GM19452 (cell line): ENCODE data around the gene KIF4A.

Experiments used
- ATAC-seq: cut with Tn5 transposase; IDR thresholded peaks from one replicate; pipeline ENCODE4 v1.9.1; 2021; ENCODE audit not compliant: unreplicated experiment

Gene KIF4A

GRCh38 chrX:70437921-70438665, 148.2 kb downstream of the KIF4A start:
- no peak for ATAC-seq

DNA sequence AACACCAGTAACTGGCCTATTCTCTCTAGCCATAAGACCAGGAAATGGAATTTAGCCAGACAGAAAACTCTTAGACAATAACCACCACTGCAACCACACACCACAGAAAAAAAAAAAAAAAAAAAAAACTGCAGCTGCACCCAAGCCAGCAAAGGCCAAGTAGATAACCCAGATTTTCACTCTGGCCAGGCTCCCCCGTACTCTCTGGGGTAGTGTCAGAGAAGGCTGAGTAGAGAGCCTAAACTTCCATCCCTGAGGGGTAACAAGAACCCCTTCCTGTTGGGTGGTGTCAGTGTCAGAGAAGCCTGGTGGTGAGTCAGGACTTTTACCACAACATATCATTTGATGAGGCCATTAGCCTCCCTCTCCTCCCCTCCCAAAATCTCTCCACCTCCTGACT, 149.1 kb downstream of the KIF4A start:
- no peak for ATAC-seq

DNA sequence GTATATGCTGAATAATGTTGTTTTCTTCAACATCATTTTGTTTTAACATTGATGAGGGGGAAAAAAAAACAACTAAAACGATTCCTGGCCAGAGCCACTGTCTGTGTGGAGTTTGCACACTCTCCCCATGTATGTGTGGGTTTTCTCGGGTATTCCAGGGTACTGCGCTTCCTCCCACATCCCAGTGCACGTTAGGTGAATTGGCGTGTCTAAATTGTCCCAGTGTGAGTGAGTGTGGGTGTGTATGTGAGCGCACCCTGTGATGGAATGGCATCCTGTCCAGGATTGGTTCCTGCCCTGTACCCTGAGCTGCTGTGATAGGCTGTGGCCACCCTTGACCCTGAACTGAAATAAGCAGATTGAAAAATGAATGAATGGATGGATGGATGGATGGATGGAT, 152.3 kb downstream of the KIF4A start:
- ATAC-seq: no peak

GRCh38 chrX:70444326-70444945, 154.5 kb downstream of the KIF4A start, which contains the start of gene DLG3:
DLG3 (plus strand) TSS chrX:70444835; CDS start chrX:70445202, 367 bp downstream.
- no peak for ATAC-seq

GRCh38 chrX:70444946-70445656, 155.2 kb downstream of the KIF4A start:
- no peak for ATAC-seq

GRCh38 chrX:70445951-70446350, 156.0 kb downstream of the KIF4A start:
- ATAC-seq: no peak

GRCh38 chrX:70446380-70447350, 156.8 kb downstream of the KIF4A start:
- no peak for ATAC-seq

DNA sequence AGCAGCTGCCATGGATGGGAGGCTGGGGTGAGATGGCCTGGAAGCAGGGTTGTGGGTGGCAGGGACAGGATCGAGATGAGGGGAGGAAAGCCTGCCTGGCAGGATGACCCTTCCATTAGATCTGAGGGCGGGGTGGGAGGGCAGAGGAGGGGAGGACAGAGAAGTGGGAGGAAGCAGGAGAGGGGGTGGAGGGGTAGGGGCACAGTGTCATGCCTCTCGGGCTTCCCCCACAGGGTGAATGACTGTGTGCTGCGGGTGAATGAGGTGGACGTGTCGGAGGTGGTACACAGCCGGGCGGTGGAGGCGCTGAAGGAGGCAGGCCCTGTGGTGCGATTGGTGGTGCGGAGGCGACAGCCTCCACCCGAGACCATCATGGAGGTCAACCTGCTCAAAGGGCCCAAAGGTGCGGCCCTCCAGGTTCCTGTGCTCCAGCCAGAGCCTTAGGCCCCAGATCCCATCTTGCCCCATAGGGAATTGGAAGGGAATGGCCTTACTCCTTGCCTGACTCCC, 159.6 kb downstream of the KIF4A start:
- ATAC-seq: no peak

- ATAC-seq: peak; percentile 39
Measured at GRCh38 chrX:70452143-70452733, 162.3 kb downstream of the KIF4A start.

GRCh38 chrX:70453024-70453618, 163.2 kb downstream of the KIF4A start:
- ATAC-seq: no peak

- ATAC-seq: peak; percentile 54
Measured at GRCh38 chrX:70454441-70455365, 164.8 kb downstream of the KIF4A start.

- peak; percentile 23 for ATAC-seq
Measured at GRCh38 chrX:70455366-70456202, 165.7 kb downstream of the KIF4A start.

DNA sequence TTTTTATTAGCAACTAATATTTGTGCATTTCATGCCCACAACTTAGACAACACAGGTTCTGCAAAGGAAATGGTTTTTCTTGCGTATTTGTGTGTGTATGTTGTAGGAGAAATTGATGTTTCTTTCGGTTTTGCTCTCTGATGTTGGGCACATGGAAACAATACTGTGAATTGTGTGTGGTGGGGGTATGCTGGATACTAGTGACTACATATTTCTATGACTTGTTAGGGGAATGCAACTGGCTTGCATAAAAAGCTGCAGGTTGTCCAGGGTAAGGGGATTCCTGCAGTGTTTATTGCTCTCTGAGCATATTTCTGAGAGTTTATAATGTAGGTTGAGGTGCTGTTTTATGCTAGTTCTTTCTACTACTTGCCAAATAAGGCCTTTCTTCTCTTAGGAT, 166.4 kb downstream of the KIF4A start:
- peak; percentile 29 for ATAC-seq

DNA sequence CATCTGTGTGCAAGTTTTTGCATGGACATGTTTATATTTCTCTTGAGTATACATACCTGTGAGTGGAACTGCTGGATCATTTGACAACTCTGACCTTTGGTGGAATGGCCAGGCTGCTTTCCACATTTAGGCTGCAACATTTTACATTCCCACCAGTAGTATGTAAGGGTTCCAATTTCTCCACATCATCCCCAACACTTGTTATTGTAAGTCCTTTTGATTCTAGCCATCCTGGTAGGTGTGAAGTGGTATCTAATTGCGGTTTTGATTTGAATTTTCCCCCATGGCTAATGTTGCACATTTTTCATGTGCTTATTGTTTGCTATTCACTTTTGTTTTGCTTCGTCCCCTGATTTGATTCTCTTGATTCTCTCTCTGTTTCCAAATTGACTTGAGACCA, 171.1 kb downstream of the KIF4A start:
- ATAC-seq: no peak

DNA sequence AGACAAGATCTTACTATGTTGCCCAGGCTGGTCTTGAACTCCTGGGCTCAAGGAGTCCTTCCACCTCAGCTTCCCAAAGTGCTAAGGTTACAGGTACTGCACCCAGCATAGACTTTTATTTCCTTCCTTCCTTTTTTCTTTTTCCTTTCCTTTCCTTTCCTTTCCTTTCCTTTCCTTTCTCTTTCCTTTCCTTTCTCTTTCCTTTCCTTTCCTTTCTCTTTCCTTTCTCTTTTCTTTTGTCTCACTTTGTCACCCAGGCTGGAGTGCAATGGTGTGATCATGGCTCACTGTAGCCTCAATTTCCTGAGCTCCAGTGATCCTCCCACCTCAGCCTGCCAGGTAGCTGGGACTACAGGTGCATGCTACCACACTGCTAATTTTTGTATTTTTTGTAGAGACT, 174.1 kb downstream of the KIF4A start:
- no peak for ATAC-seq

GRCh38 chrX:70466968-70467367, 177.1 kb downstream of the KIF4A start:
- no peak for ATAC-seq

DNA sequence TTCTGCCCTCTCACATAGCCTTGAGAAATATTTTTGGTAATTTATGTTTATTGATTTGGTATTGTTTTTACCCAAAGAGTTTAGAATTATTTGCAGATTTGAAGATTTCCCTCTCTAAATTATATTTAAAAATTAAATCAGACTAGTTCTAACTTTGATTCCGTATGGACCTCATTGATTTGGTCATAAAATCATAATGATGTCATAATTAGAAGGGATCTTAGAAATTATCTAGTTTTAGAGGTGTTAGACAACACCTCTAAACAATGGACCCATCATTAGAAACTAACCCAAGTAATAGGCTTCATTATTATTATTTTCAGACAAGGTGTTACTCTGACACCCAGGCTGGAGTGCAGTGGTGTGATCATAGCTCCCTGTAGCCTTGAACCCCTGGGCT, 178.8 kb downstream of the KIF4A start:
- no peak for ATAC-seq
